K562 (cell line): ENCODE measurements around the gene SYK. TPM values are rescaled to one million over a fixed set of nuclear protein-coding genes. Genes with fewer than 3 reads are reported as not detected.

Experiments
- CEBPZ ChIP-seq: fragments of 150-350 bp; IDR thresholded peaks from 2 replicates; pipeline ENCODE4 v1.6.1; 2014; ENCODE audit warnings: low read depth, mild to moderate bottlenecking, low read length, borderline replicate concordance
- CREB3L1 ChIP-seq: fragments of 450-650 bp; IDR thresholded peaks from 2 replicates; pipeline ENCODE4 v1.6.1; 2014; ENCODE audit warnings: low read depth, mild to moderate bottlenecking, moderate library complexity, borderline replicate concordance
- E4F1 ChIP-seq: fragments of 250-450 bp; sonication (Bioruptor Pico); IDR thresholded peaks from 2 replicates; pipeline ENCODE4 v1.5.0; 2021; ENCODE audit warnings: mild to moderate bottlenecking, borderline replicate concordance
- KLF10 ChIP-seq: fragments of 250-450 bp; sonication (Bioruptor Pico); IDR thresholded peaks from 2 replicates; pipeline ENCODE4 v1.6.1; 2021; ENCODE audit warnings: matching md5 sums
- KLF6 ChIP-seq: fragments of 250-450 bp; sonication (Bioruptor Pico); IDR thresholded peaks from 2 replicates; pipeline ENCODE4 v1.4.0; 2020; ENCODE audit warnings: mild to moderate bottlenecking, moderate library complexity, borderline replicate concordance
- MIER1 ChIP-seq: fragments of 450-650 bp; IDR thresholded peaks from 2 replicates; pipeline ENCODE4 v1.6.1; 2016; ENCODE audit warnings: antibody characterized with exemption, mild to moderate bottlenecking, low read depth
- PHF20 ChIP-seq: fragments of 450-650 bp; IDR thresholded peaks from 2 replicates; pipeline ENCODE4 v1.6.1; 2018; ENCODE audit not compliant: partially characterized antibody
- RFX7 ChIP-seq: fragments of 250-450 bp; sonication (Bioruptor Pico); IDR thresholded peaks from 2 replicates; pipeline ENCODE4 v1.5.1; 2021; ENCODE audit warnings: mild to moderate bottlenecking
- polyA plus RNA-seq, 8 experiments: library from polyadenylated mRNA; depleted of rRNA in 4 of 8; stranded (reverse) in 5 of 8; unstranded in 3 of 8; fragments of >200 nt; fragmentation: Nextera tagmentation in 2 of 8; fragmentation: Illumina TruSeq in 1 of 8; extraction: Ambion mirVana in 2 of 8; extraction: Trizol in 1 of 8; gene quantifications; 2 replicates each; pipeline versions ENCODE4 v1.2.1 to v1.2.3, GENCODE V29; 2011 to 2014; ENCODE audit warnings: inconsistent platforms in 1 of 8, missing spikeins in 1 of 8
- total RNA-seq, 7 experiments: library from RNA; depleted of rRNA in 6 of 7; stranded (reverse); fragments of >200 nt in 6 of 7; fragmentation: Illumina TruSeq in 2 of 7; extraction: Trizol in 2 of 7; gene quantifications; 2 replicates each; pipeline versions ENCODE4 v1.2.1 to v1.2.3, GENCODE V29; 2011 to 2021; ENCODE audit warnings: low replicate concordance in 1 of 7
- TF ChIP-seq, protein P1 (sequence below), 2 experiments: fragments of 200-800 bp in 1 of 2; sonication (Bioruptor generic) in 1 of 2; sonication (generic) in 1 of 2; formaldehyde crosslinking in 1 of 2; IDR thresholded peaks in 1 of 2; conservative IDR thresholded peaks in 1 of 2; 2 replicates each; pipeline versions ENCODE4 v1.5.0 to v1.6.1; 2016 to 2020; ENCODE audit warnings: missing compliant biosample characterization in 1 of 2, missing genetic modification characterization in 1 of 2, missing genetic modification reagents in 1 of 2

The SYK gene
- total and polyA plus RNA-seq, 9 of the 15 experiments (the other 6 are each of a cell fraction or from before 2014, with no cell fraction given) = 3.9 to 32.7 (median 16.7) TPM

- TF ChIP-seq KLF6 (CRISPR knock-in tag) (no peak), CEBPZ (no peak), RFX7 (CRISPR knock-in tag) (no peak), KLF10 (CRISPR knock-in tag) (no peak), PHF20 (no peak), MIER1 (no peak), CREB3L1 (no peak), E4F1 (CRISPR knock-in tag) (no peak)
- TF ChIP-seq, protein P1, sequence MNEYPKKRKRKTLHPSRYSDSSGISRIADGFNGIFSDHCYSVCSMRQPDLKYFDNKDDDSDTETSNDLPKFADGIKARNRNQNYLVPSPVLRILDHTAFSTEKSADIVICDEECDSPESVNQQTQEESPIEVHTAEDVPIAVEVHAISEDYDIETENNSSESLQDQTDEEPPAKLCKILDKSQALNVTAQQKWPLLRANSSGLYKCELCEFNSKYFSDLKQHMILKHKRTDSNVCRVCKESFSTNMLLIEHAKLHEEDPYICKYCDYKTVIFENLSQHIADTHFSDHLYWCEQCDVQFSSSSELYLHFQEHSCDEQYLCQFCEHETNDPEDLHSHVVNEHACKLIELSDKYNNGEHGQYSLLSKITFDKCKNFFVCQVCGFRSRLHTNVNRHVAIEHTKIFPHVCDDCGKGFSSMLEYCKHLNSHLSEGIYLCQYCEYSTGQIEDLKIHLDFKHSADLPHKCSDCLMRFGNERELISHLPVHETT (CRISPR knock-in tag; conservative IDR thresholded peaks at IDR 0.05 in 1 of 2, IDR thresholded peaks at IDR 0.05 in 1 of 2) = no peak
Observed at GRCh38 chr9:90892918-90893317, 91.3 kb downstream of the SYK start (continued).
